Stimulated activated CD4-positive, alpha-beta T cell treated with anti-CD3 and anti-CD28 coated beads, Interleukin-15, amount 100 ng/mL, for 48 hours (primary cell): ENCODE measurements around the gene SBK2.

Source experiments
- DNase-seq, 2 donors: peaks; one replicate each; pipeline ENCODE4 v3.0.0-alpha.2; 2020; ENCODE audit warnings: low read depth in 2 of 2

SBK2 gene

DNA sequence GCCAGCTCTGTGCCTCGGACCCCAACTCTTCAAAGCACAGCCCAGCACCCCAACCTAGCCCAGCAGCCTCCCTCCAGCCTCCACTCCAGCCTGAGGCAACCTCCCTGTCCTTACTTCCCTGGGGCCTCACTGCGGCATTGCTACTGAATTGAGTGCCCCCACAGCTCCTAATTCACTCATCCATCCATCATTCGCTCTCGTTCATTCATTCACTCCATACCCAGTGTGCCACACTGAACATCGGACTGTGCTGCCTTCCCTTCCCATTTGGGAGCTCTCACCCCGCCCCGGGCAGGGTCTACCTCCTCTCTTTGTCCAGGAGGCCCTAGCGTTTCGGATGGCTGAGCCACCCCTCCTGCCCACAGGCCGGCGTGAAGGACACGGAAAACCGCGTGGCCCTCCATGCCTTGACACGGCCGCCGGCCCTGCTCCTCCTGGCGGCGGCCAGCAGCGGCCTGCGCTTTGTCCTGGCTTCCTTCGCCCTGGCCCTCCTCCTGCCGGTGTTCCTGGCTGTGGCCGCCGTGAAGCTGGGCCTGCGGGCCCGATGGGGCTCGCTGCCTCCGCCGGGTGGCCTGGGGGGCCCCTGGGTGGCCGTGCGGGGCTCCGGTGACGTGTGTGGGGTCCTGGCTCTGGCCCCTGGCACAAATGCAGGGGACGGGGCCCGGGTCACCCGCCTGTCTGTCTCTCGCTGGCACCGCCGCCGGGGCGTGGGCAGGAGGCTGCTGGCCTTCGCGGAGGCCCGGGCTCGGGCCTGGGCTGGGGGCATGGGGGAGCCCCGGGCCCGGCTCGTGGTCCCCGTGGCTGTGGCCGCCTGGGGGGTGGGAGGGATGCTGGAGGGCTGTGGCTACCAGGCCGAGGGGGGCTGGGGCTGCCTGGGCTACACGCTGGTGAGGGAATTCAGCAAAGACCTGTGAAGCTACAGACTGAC lies 50.6 kb downstream of the SBK2 start:
- no peak for DNase-seq

DNA sequence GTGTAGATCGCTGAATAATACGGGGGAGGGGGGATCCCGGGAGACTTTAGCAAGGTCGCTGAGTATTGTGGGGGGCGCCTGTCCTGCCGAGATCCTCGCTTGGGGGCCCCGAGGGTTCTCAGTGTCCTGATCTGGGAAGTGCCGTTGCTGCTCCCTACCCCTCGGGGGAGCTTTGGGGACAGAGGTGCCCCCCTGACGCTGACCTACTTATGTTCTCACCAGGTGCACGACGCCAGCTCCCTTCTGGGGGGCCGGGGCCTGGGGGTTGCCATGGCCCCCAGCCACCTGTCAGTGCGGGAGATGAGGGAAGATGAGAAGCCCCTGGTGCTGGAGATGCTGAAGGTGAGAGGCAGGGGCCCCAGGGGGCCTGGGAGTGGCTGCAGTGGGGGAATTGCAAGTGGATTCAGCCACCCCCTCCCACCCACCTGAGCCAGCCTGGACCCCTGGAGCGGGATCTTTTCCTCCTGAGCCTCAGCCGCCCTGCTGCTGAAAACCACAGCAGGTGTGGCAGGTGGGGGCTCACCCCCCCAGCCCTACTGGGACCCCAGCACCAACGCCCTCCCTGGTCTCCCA lies 51.4 kb downstream of the SBK2 start:
- DNase-seq = no peak

DNA sequence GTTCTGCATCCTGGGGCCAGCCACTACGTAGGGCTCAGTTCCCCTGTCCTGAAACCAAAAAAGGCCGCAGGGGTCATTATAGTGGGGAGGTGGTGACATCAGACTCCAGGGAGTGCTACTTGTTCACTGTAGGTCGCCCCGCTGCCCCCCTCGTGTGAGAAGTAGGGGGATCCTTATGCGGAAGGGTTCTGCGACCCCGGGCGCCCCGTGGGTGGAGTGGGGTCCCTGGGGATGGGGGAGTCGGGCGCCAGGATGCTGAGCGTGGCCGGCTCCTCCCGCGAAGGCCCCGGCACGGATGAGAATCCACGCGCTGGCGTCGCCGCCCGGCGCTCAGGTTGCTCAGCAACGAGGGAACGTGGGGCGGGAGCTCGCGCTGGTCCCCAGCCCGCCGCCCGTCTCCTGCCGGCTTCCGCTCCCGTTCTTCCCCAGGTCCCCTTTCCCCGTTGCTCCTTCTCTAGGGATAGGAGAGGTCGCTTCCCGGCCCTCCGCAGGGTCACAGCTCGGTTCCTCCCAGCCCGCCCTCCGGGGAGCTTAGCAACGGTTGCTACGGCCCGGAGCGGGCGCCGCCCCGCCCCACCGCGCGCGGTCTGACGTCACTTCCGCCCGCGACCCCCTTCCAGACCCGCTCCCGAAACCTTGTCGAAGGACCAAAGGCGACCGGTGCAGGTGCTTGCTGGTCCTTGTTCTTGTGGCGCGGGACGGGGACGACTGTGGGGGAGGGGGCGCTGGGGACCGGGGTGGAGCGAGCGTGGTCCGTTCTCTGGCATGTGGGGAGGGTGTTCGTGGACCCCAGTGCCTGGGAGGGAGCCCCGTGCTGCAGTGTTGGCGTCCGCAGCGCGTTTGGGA lies 52.1 kb downstream of the SBK2 start, which contains the start of gene NAT14:
Gene NAT14 (plus strand): TSS at position 596 of the 846 bp plus-strand sequence. CDS start 521 bp downstream, outside the sequence.
- DNase-seq = peak in 1 of 2 donors; percentile 46

DNA sequence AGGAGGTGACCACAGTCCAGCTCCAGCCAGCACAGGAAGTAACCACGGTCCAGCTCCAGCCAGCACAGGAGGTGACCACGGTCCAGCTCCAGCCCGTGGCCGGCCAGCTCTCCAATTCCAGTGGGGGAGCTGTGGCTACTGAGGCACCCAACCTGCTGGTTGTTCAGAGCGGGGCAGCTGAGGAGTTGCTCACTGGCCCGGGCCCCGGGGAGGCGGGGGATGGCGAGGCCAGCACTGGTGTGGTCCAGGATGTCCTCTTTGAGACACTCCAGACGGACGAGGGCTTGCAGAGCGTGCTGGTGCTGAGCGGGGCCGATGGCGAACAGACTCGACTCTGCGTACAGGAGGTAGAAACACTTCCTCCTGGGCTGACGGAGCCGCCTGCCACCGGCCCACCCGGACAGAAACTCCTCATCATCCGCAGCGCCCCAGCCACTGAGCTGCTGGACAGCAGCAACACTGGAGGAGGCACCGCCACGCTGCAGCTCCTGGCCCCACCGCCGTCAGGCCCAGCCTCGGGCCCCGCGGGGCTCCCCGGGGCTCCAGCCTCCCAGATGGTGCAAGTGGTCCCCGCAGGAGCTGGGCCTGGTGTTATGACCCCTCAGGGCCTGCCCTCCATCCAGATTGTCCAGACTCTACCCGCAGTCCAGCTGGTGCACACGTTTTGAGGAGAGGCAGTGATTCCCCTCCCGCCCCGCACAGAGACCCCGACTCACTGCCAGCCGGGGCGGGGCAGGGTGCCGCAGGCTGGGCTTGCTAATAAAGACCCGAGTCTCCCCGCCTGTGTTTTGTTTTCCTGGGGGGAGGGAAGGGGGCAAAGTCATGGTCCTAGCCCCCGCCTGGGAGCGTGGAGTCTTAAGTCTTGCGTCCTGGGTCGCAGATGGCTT lies 53.0 kb downstream of the SBK2 start:
- DNase-seq = no peak

DNA sequence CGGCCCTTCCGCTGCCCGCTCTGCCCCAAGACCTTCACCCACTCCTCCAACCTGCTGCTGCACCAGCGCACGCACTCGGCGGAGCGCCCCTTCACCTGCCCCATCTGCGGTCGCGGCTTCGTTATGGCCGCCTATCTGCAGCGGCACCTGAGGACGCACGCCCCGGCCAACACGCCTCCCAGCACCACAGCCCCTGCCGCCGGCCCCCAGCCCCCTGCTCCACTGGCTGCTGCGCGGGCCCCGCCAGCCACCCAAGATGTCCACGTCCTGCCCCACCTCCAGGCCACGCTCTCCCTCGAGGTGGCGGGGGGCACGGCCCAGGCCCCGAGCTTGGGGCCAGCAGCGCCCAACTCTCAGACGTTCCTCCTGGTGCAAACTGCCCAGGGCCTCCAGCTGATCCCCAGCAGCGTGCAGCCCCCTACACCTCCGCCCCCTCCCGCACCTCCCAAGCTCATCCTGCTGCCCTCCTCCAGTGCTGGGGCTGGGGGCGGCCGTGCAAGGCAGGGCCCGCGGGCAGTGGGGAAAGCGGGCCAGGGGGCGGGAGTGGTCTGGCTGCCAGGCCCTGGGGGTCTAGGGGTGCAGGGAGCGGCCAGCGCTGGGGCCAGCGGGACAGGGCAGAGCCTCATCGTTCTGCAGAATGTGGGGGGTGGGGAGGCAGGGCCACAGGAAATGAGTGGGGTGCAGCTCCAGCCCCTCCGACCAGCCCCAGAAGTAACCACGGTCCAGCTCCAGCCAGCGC lies 53.8 kb downstream of the SBK2 start:
- no peak for DNase-seq

DNA sequence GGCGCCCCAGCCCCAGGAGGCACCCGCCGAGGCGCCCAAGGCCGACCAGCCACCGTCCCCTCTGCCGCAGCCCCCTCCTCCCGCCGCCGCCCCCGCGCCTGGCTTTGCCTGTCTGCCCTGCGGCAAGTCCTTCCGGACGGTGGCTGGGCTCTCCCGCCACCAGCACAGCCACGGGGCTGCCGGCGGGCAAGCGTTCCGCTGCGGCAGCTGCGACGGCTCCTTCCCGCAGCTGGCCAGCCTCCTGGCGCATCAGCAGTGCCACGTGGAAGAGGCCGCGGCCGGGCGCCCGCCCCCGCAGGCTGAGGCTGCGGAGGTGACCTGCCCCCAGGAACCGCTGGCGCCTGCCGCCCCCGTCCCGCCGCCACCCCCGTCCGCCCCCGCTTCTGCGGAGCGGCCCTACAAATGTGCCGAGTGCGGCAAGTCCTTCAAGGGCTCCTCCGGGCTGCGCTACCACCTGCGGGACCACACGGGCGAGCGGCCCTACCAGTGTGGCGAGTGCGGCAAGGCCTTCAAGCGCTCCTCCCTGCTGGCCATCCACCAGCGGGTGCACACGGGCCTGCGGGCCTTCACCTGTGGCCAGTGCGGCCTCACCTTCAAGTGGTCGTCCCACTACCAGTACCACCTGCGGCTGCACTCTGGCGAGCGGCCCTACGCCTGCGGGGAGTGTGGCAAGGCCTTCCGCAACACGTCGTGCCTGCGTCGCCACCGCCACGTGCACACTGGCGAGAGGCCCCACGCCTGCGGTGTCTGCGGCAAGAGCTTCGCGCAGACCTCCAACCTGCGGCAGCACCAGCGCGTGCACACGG lies 54.6 kb downstream of the SBK2 start:
- DNase-seq = no peak

DNA sequence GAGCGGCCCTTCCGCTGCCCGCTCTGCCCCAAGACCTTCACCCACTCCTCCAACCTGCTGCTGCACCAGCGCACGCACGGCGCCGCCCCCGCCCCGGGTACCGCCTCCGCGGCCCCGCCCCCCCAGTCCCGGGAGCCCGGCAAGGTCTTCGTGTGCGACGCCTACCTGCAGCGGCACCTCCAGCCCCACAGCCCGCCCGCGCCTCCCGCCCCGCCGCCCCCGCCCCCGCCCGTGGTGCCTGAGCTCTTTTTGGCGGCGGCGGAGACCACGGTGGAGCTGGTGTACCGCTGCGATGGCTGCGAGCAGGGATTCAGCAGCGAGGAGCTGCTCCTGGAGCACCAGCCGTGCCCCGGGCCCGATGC lies 55.2 kb downstream of the SBK2 start:
- no peak for DNase-seq

DNA sequence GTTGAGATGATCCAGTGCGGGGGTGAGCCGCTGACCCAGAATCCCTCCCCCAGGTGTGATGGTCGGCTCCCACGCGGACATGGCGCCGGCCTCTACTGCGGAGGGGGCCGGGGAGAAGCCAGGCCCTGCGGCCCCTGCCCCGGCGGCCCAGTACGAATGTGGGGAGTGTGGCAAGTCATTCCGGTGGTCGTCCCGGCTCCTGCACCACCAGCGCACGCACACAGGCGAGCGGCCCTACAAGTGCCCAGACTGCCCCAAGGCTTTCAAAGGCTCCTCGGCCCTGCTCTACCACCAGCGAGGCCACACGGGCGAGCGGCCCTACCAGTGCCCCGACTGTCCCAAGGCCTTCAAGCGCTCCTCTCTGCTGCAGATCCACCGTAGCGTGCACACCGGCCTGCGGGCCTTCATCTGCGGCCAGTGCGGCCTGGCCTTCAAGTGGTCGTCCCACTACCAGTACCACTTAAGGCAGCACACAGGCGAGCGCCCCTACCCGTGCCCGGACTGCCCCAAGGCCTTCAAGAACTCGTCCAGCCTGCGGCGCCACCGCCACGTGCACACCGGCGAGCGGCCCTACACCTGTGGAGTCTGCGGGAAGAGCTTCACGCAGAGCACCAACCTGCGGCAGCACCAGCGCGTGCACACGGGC lies 55.7 kb downstream of the SBK2 start:
- DNase-seq = no peak

DNA sequence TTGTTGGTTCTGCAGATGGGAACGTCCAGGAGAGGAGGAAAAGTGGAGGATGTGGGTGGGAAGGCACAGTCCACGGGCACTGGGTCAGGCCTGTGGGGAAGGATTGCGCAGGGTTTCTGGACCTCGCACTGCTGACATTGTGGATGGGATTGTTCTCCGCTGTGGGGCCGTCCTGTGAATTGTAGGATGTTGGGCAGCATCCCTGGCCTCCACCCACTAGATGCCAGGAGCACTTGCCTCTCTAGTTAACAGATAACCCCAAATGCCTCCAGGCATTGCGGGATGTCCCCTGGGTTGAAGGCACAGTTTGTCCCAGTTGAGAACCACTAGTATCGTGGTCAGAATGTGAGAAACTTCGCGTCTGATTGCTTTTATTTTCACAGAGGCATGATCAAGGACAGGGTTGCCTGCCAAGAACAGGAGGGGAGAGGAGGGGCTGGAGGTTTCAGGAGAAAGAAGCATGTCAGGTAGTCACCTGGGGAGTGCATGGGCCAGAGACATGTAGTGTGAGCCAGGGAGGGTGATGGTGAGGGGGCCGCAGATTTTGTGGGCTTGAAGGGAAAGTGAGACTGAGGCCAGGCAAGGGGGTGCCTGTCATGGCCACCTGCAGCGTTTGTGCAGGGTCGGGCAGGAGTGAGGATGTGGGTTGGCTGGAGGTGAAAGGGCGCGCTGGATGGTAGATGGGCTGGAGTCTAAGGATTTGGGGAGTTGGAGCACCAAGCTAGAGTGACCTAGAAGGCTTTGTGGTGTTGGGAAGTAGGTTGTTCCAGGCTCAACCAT lies 57.3 kb downstream of the SBK2 start:
- DNase-seq = no peak

DNA sequence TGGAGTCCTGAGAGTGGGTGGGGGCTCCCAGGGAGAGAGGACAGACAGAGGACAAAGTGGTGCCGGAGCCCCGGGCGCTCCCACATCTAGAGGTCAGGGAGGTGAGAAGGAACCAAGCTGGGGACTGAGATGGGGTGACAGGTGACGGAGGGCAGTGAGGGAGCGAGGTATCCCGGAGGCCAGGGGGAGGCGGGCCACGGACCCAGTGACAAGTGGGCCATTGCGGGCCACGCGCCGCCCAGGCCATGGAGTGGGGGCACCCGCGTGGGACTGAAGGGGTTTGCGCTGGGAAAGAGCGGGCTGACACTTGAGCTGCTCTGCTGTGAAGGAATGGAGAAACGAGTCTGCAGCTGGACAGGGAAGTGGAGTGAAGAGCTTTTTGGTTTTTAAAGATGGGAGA lies 57.9 kb downstream of the SBK2 start:
- no peak for DNase-seq
